Myometrial cell (primary cell): ENCODE results near the gene PCDHGB5. TPM values are rescaled to one million over a fixed set of nuclear protein-coding genes. Genes with fewer than 3 reads are reported as not detected.

Experiments used
- total RNA-seq: library from RNA; depleted of rRNA; stranded (reverse); fragments of >200 nt; gene quantifications from 2 replicates; pipeline ENCODE4 v1.2.3, GENCODE V29; 2015

The PCDHGB5 gene
- total RNA-seq, 1 donor from 2014 or later: 6.7 TPM

DNA sequence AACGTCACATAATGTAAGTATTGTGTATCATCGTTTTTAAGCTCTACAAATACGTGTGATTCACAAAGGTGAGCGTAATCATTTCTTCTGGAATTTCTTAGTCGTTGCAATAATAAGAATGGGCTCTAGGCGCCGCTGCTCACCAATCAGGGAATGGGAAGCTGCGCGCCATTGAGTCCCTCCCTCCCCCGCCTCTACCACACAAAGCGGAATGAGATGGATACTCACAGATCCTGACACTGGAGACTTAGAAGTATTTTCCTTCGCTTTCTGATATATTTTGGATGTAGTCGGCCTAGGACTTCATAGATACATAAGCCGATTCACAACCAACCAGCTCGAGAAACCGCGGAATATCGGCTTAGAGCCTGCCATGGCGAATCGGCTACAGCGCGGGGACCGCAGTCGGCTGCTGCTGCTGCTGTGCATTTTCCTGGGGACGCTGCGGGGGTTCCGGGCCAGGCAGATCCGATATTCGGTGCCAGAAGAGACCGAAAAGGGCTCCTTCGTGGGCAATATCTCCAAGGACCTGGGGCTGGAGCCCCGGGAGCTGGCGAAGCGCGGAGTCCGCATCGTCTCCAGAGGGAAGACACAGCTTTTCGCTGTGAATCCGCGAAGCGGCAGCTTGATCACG, 23.2 kb downstream of the PCDHGB5 start, which contains the start of gene PCDHGA11:
Gene PCDHGA11, plus strand, starts transcription at position 197 of the 634 bp plus-strand sequence. Its CDS starts 177 bp downstream, at position 374.

GRCh38 chr5:141430332-141431113, 32.8 kb downstream of the PCDHGB5 start, which contains the start of gene PCDHGA12:
Gene PCDHGA12 (plus strand): TSS chr5:141430507. CDS start chr5:141430760, 253 bp downstream.

Other genes with a start within 250 kb of the PCDHGB5 start
- gene PCDHB6, start 247.9 kb upstream of the PCDHGB5 start, total RNA-seq: not detected in 2 replicates
- under 0.01 and 1.4 TPM in 2 replicates for gene PCDHB7, start 225.3 kb upstream of the PCDHGB5 start, total RNA-seq
- gene PCDHB8, start 220.2 kb upstream of the PCDHGB5 start, total RNA-seq: not detected in 2 replicates
- under 0.01 TPM in 2 replicates for gene PCDHB16, start 215.6 kb upstream of the PCDHGB5 start, total RNA-seq
- 0.18 TPM in 1 of 2 replicates, not detected in the other for gene PCDHB9, start 210.8 kb upstream of the PCDHGB5 start, total RNA-seq
- 0.58 TPM in 1 of 2 replicates, not detected in the other for gene PCDHB10, start 205.6 kb upstream of the PCDHGB5 start, total RNA-seq
- not detected in 2 replicates for gene PCDHB11, start 198.3 kb upstream of the PCDHGB5 start, total RNA-seq
- gene PCDHB12, start 189.2 kb upstream of the PCDHGB5 start, total RNA-seq: not detected in 2 replicates
- gene PCDHB13, start 184.0 kb upstream of the PCDHGB5 start, total RNA-seq: under 0.01 TPM in 1 of 2 replicates, not detected in the other
- under 0.01 and 1.7 TPM in 2 replicates for gene PCDHB14, start 174.6 kb upstream of the PCDHGB5 start, total RNA-seq
- gene PCDHB15, start 152.6 kb upstream of the PCDHGB5 start, total RNA-seq: 0.35 TPM in 1 of 2 replicates, not detected in the other
- under 0.01 TPM in 1 of 2 replicates, not detected in the other for gene SLC25A2, start 93.9 kb upstream of the PCDHGB5 start, total RNA-seq
- gene TAF7, start 77.2 kb upstream of the PCDHGB5 start, total RNA-seq: 45.8 and 59.5 TPM in 2 replicates
- gene PCDHGA1, start 67.4 kb upstream of the PCDHGB5 start, total RNA-seq: 0.29 TPM in 1 of 2 replicates, not detected in the other
- gene PCDHGA2, start 59.2 kb upstream of the PCDHGB5 start, total RNA-seq: 0.53 and 1.4 TPM in 2 replicates
- 0.18 TPM in 1 of 2 replicates, not detected in the other for gene PCDHGA3, start 54.1 kb upstream of the PCDHGB5 start, total RNA-seq
- 0.35 TPM in 1 of 2 replicates, not detected in the other for gene PCDHGB1, start 47.8 kb upstream of the PCDHGB5 start, total RNA-seq
- gene PCDHGA4, start 42.9 kb upstream of the PCDHGB5 start, total RNA-seq: 0.58 and 2.1 TPM in 2 replicates
- 0.53 and 0.86 TPM in 2 replicates for gene PCDHGB2, start 38.0 kb upstream of the PCDHGB5 start, total RNA-seq
- 0.29 and 0.89 TPM in 2 replicates for gene PCDHGA5, start 33.8 kb upstream of the PCDHGB5 start, total RNA-seq
- gene PCDHGB3, start 27.7 kb upstream of the PCDHGB5 start, total RNA-seq: 0.58 and 0.71 TPM in 2 replicates
- gene PCDHGA6, start 24.1 kb upstream of the PCDHGB5 start, total RNA-seq: 0.86 and 1.4 TPM in 2 replicates
- 0.89 and 2.0 TPM in 2 replicates for gene PCDHGA7, start 15.2 kb upstream of the PCDHGB5 start, total RNA-seq
- 3.9 and 4.6 TPM in 2 replicates for gene PCDHGB4, start 10.2 kb upstream of the PCDHGB5 start, total RNA-seq
- gene PCDHGA8, start 5.3 kb upstream of the PCDHGB5 start, total RNA-seq: 0.71 and 0.86 TPM in 2 replicates
- gene PCDHGA9, start 4.8 kb downstream of the PCDHGB5 start, total RNA-seq: 0.86 and 1.9 TPM in 2 replicates
- 0.29 and 0.89 TPM in 2 replicates for gene PCDHGB6, start 10.1 kb downstream of the PCDHGB5 start, total RNA-seq
- 4.3 and 4.6 TPM in 2 replicates for gene PCDHGA10, start 15.0 kb downstream of the PCDHGB5 start, total RNA-seq
- gene PCDHGB7, start 19.7 kb downstream of the PCDHGB5 start, total RNA-seq: 4.3 and 6.0 TPM in 2 replicates
- gene PCDHGA11, start 23.1 kb downstream of the PCDHGB5 start, total RNA-seq: 5.3 and 8.4 TPM in 2 replicates
- 14.9 and 15.6 TPM in 2 replicates for gene PCDHGA12, start 32.6 kb downstream of the PCDHGB5 start, total RNA-seq
- gene PCDHGC3, start 78.0 kb downstream of the PCDHGB5 start, total RNA-seq: 38.6 TPM in 2 replicates
- under 0.01 and 0.58 TPM in 2 replicates for gene PCDHGC4, start 87.1 kb downstream of the PCDHGB5 start, total RNA-seq
- 0.71 and 1.2 TPM in 2 replicates for gene PCDHGC5, start 91.1 kb downstream of the PCDHGB5 start, total RNA-seq
- gene DIAPH1, start 221.1 kb downstream of the PCDHGB5 start, total RNA-seq: 36.6 and 46.8 TPM in 2 replicates
- 55.1 and 67.2 TPM in 2 replicates for gene HDAC3, start 238.9 kb downstream of the PCDHGB5 start, total RNA-seq
- gene RELL2, start 239.1 kb downstream of the PCDHGB5 start, total RNA-seq: 3.5 and 6.2 TPM in 2 replicates